GM23338 (cell line): ENCODE data around the gene GCG.

Experiments used
- EZH2 ChIP-seq: fragments of 200-600 bp; sonication (generic); IDR thresholded peaks from one replicate; pipeline ENCODE4 v1.8.0; 2017; ENCODE audit warnings: antibody characterized with exemption, mild to moderate bottlenecking, low read depth; ENCODE audit not compliant: unreplicated experiment
- EZH2phosphoT487 ChIP-seq: fragments of 200-600 bp; sonication (generic); IDR thresholded peaks from one replicate; pipeline ENCODE4 v1.8.1; 2018; ENCODE audit warnings: antibody characterized with exemption; ENCODE audit not compliant: unreplicated experiment
- JUNB ChIP-seq: IDR thresholded peaks from one replicate; pipeline ENCODE4 v1.6.1; 2016; ENCODE audit warnings: antibody characterized with exemption; ENCODE audit not compliant: unreplicated experiment
- NANOG ChIP-seq: IDR thresholded peaks from 2 replicates; pipeline ENCODE4 v1.6.1; 2016; ENCODE audit warnings: antibody characterized with exemption, borderline replicate concordance
- POLR2AphosphoS5 ChIP-seq: IDR thresholded peaks from 2 replicates; pipeline ENCODE4 v1.6.1; 2016; ENCODE audit warnings: antibody characterized with exemption, low read depth
- ZNF114 ChIP-seq: fragments of 250-450 bp; sonication (Bioruptor Pico); IDR thresholded peaks from 2 replicates; pipeline ENCODE4 v1.5.0; 2020; ENCODE audit warnings: mild to moderate bottlenecking, moderate library complexity
- TF ChIP-seq, protein P1 (sequence below), 2 experiments: fragments of 200-600 bp in 1 of 2; sonication (generic) in 1 of 2; conservative IDR thresholded peaks; 2 replicates each; pipeline versions ENCODE4 v1.5.1 to v1.6.1; 2016 to 2017; ENCODE audit warnings: antibody characterized with exemption in 2 of 2, low read depth in 2 of 2, mild to moderate bottlenecking in 2 of 2, moderate library complexity in 1 of 2

DNA sequence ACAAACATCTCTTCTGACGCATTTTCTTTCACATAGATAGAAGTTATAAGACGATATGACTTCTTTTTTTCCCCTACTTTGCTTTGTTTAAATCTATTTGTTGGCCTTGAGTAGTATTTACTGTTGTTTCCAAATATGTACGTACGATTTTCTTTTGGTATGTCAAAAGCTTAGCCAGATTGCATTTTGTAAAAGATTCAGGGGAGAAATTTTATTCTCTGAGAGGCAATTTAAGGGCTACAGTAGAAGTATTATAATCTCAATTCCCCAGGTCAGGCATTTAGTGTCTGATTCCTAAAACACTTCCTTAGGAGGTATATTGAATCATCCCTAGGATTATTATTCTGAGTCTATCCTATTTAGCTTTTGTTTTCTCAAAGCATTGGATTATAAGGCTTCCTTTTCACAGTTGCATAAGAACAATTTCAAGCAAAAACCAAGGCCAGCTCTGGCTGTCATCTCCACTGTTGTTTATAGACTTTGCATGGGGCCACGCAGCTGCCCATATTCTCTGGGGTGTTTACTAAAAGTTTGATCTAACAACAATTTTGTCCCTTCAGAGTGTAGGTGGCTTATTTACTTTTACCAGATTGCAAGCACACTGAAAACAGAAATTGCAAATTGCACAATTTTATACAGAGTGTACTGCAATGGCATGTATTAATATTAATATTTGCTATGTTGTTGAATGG, 33.6 kb upstream of the GCG start:
- TF ChIP-seq EZH2, result no peak
- TF ChIP-seq EZH2phosphoT487, result no peak
- no peak for TF ChIP-seq NANOG
- TF ChIP-seq ZNF114, result no peak
- TF ChIP-seq, protein P1, sequence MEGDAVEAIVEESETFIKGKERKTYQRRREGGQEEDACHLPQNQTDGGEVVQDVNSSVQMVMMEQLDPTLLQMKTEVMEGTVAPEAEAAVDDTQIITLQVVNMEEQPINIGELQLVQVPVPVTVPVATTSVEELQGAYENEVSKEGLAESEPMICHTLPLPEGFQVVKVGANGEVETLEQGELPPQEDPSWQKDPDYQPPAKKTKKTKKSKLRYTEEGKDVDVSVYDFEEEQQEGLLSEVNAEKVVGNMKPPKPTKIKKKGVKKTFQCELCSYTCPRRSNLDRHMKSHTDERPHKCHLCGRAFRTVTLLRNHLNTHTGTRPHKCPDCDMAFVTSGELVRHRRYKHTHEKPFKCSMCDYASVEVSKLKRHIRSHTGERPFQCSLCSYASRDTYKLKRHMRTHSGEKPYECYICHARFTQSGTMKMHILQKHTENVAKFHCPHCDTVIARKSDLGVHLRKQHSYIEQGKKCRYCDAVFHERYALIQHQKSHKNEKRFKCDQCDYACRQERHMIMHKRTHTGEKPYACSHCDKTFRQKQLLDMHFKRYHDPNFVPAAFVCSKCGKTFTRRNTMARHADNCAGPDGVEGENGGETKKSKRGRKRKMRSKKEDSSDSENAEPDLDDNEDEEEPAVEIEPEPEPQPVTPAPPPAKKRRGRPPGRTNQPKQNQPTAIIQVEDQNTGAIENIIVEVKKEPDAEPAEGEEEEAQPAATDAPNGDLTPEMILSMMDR (conservative IDR thresholded peaks at IDR 0.05; ENCODE audit: low read depth in 2 of 2), result no peak
- TF ChIP-seq JUNB, result no peak
- no peak for TF ChIP-seq POLR2AphosphoS5
